ENCODE data around the gene PTGDR2. TPM values are rescaled to one million over a fixed set of nuclear protein-coding genes. Genes with fewer than 3 reads are reported as not detected.

Gene PTGDR2
- total RNA-seq, 1 experiment from 2014 or later, result 0.12 TPM

- CTCF ChIA-PET, result interaction anchor here (2.3 kb wide), 1 partner anchor 26 kb away, joined by 5 read pairs; no protein-coding TSS in a partner anchor
- Histone ChIP-seq H3K9me3 (ENCODE audit: control insufficient read depth in 1 of 2, insufficient read depth in 1 of 2, low read depth in 1 of 2, low read length in 2 of 2) (no peaks in the 10 kb centered on the region), H4K20me1 (ENCODE audit: insufficient read depth) (no peaks in the 10 kb centered on the region), H3K9me2 (ENCODE audit: insufficient read depth) (no peaks in the 10 kb centered on the region), H3K79me2 (ENCODE audit: insufficient read depth, low read length) (no peaks in the 10 kb centered on the region), H3K36me3 (ENCODE audit: control insufficient read depth in 1 of 2, insufficient read depth in 2 of 2, low read length in 2 of 2) (peaks cover 0 to 4% of the 10 kb centered on the region in 2 experiments; a peak in 2 of 4 replicates), H3K4me2 (ENCODE audit: low read length) (no peak overlapping the region), H3K4me1 (ENCODE audit: control insufficient read depth in 1 of 2, insufficient read depth in 2 of 2, low read length in 2 of 2) (peaks cover 0 to 4% of the 10 kb centered on the region in 2 experiments; a peak in 2 of 4 replicates), H3K4me3 (replicated peaks in 1 of 2; ENCODE audit: low read depth in 1 of 2, low read length in 2 of 2) (no peak overlapping the region), H3K27ac (ENCODE audit: low read depth, low read length) (no peak overlapping the region), H3K9ac (ENCODE audit: low read length) (no peak overlapping the region), H2AFZ (ENCODE audit: low read depth, low read length, poor library complexity, severe bottlenecking) (no peak overlapping the region), H3K27me3 (ENCODE audit: insufficient read depth, low read length) (no peaks in the 10 kb centered on the region)
- RAD21 ChIA-PET (ENCODE audit: low non-redundant PET in 1 of 2, low total read pairs in 2 of 2, uncharacterized antibody in 2 of 2, unreplicated experiment in 2 of 2), result no interaction called here
- TF ChIP-seq SP1 (IDR thresholded peaks at IDR 0.05; ENCODE audit: low read depth) (no peak), ZFX (IDR thresholded peaks at IDR 0.05) (no peak), YY1 (IDR thresholded peaks at IDR 0.05; ENCODE audit: extremely low read depth, insufficient replicate concordance, low read depth, low read length) (no peak), SRF (IDR thresholded peaks at IDR 0.05; ENCODE audit: low read depth) (no peak), EGR1 (IDR thresholded peaks at IDR 0.05; ENCODE audit: low read depth) (no peak), EZH2phosphoT487 (IDR thresholded peaks at IDR 0.05; ENCODE audit: borderline replicate concordance) (no peak), MAX (IDR thresholded peaks at IDR 0.05) (no peak), ZNF274 (IDR thresholded peaks at IDR 0.05; ENCODE audit: low read depth, low read length) (no peak), POLR2A (IDR thresholded peaks at IDR 0.05; ENCODE audit: borderline replicate concordance, extremely low read depth, insufficient read depth, insufficient read length) (no peak), POLR2AphosphoS5 (IDR thresholded peaks at IDR 0.05; ENCODE audit: low read depth, low read length) (no peak), ELF1 (IDR thresholded peaks at IDR 0.05; ENCODE audit: borderline replicate concordance, low read depth) (no peak), FOSL1 (IDR thresholded peaks at IDR 0.05; ENCODE audit: low read depth) (no peak), REST (IDR thresholded peaks at IDR 0.05; ENCODE audit: low read depth) (no peak), SIN3A (IDR thresholded peaks at IDR 0.05; ENCODE audit: low read depth) (no peak), TCF7L2 (IDR thresholded peaks at IDR 0.05; ENCODE audit: borderline replicate concordance, extremely low read depth, insufficient read depth, insufficient read length) (no peak)
- POLR2A ChIA-PET, result no interaction called here
- no TSS peak for BruUV-seq (replicated peaks)
- ATAC-seq, result no peak
- intact Hi-C loops (cut with micrococcal nuclease), result no loop called here
- DNase-seq (ENCODE audit: low read depth, low spot score), result no peak
These were observed 17.8 kb upstream of the PTGDR2 start for GRCh38 chr11:60873533-60873932.

All from HCT116 (cell line).